Nucleus accumbens (tissue), 56 donors: ENCODE results near the gene SFXN4.
"Not testable (repeated sequence)": the region's sequence is repeated elsewhere in the genome, so short reads cannot be mapped to it uniquely, and the experiment has no call there.

Experiments
- DNase-seq, 56 donors: peaks; one replicate each; lab custom pipeline; 2025; lab: John Stamatoyannopoulos, UW

Gene SFXN4

DNA sequence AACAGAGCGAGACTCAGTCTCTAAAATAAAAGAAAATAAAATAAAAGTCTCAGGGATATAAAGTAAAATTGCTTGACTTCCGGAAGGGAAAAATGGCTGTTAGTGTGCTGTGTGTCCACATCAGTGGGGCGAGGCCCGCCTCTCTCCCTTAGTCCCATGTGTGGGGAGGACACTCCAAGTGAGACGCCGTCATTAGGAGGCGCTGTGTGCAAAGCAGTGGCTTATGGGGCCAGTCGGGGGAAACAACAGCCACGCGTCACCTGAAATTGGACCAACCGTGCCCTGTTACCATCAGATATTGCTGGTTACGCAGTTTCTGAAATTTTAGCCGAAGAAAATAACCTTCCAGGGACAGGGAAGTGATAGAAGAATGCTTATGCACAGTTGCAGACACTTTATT lies 15.8 kb downstream of the SFXN4 start:
- no peak for DNase-seq

DNA sequence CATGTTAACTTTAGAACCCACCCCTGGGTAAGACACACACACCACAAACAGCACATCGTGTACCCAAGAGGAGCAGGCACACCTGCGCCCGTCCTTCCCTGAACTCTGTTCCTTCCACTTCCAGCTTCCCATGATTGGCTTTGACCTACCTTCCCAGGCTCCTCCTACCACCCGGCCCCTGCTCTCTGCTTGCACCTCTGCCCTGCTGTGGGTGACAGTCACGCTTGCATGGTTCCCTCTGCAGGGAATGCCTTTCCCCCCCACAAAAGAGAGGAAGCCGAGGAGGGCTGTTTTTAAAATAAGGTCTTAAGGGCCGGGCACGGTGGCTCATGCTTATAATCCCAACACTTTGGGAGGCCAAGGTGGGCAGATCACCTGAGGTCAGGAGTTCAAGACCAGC lies 16.4 kb downstream of the SFXN4 start:
- DNase-seq = no peak

DNA sequence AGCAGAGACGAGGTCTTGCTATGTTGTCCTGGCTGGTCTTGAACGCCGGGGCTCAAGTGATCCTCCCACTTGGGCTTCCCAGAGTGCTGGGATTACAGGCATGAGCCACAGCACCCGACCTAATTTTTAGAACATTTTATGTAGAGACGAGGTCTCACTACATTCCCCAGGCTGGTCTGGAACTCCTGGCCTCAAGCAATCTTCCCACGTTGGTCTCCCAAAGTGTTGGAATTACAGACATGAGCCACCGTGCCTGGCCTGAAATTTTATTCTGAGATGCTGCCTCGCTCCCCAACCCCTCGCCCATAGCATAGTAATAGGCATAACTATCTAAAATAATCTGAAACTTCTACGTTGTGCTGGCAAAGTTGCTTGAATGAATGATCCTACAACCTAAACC lies 21.9 kb downstream of the SFXN4 start:
- no peak for DNase-seq

DNA sequence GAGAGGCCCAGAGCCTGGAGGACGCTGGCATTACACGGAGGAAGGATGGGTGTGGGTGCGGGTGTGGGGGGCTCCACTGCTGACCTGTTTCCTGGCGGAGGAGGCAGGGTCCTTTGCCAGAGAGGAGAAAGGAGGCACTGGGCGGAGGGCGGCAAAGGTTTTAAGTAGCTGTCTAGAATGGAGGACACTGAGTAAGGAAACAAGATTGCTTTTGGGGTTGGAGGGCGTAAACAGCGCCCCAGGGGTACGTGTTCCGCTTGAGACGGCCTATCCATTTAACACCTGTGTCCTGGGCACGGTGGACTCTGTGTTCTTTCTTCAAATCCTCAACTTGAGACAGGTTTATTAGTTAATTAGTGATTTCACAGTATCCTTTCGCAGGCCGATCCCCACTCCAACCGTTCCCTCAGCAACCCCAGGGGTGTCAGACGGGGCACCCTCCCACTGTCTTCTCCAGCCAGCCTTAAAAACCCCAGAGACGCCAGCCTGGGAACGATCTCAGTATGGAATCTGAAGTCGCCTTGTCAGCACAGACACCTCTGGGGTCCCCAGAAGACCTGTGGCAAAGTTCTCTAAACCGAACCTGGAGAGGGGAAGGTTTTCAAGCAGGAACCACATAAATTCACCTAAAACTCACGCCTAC lies 24.8 kb downstream of the SFXN4 start:
- DNase-seq = no peak

DNA sequence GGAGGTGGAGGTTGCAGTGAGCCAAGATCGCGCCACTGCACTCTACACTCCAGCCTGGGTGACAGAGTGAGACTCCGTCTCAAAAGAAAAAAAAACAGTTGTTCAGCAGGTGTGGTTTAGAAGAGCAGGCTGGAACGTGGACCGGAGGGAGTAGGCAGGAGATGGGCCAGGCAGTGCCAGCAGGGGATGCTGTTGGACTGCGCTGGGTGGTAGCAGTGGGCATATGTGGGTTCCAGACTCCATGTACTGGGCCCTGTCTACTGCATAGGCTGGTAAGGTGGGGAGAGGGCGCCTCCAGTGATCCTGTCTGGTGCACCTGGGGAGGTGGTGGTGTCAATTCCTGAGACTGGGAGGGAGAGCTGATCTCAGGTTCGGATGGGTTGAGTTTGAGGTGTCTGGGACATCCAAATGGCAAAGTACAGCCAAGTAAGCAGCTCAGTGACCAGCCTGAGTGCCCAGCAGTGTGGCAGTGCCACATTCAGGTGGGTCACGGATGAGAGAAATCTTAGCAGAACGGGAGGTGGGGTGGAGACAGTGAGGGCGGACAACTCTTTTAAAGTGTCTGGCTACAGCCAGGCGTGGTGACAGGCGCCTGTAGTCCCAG lies 25.9 kb downstream of the SFXN4 start:
- peak in 8 of 56 donors; percentile 5 to 28 (median 11) for DNase-seq

DNA sequence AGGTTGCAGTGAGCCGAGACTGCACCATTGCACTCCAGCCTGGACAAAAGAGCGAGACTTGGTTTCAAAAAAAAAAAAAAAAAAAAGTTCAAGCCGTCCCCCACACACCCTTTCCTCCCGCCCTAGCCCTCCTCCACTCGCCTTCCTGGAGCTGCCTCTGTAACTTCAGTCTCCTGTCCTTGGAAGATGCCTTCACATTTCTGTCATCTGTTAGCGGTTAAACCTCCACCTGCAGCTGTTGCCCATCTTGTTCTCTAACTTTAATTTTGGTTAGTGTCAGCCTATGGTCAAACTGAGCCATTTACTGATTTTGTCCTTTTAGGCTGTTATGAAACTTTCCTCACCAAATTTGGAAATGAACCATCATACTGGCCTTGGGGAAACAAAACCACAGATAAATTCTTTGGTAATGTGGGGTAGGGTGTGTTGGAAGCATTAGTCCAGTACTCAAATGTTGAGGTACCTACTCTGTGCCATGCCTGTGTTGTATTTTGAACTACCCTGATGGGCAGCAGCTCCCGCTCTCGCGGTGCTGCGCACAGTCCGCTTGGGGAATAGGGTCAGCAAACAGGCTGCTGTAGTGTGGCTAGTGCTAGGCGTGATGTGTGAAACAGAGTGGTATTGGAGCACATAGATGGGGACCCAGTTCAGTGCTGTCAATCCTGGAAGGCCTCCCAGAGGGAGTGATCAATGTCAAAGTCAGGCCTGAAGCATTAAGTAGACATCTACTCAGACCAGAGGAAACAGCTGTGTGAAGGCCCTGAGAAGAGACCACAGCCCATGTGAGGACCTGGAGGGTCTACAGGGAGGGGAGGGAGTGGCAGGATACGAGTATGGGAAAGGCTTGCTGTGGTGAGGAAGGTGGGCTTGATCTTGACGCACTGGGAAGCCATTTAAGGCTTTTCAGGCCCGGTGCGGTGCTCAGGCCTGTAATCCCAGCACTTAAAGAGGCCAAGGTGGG lies 26.9 kb downstream of the SFXN4 start:
- no peak for DNase-seq

DNA sequence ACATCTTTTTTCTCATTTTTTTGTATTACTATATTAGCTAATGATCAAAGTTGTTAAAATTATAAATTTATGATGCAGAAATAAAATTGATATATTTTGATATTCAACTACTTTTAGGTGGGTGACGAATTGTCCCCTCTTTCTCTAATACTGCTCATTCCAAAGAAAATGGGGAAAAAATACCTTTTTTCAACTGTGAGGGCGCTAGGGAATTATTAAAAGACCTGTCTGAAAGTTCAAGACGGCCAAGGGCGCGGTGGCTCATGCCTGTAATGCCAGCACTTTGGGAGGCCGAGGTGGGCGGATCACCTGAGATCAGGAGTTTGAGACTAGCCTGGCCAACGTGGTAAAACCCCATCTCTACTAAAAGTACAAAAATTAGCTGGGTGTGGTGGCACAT lies 27.6 kb downstream of the SFXN4 start:
- DNase-seq = not testable (repeated sequence)

DNA sequence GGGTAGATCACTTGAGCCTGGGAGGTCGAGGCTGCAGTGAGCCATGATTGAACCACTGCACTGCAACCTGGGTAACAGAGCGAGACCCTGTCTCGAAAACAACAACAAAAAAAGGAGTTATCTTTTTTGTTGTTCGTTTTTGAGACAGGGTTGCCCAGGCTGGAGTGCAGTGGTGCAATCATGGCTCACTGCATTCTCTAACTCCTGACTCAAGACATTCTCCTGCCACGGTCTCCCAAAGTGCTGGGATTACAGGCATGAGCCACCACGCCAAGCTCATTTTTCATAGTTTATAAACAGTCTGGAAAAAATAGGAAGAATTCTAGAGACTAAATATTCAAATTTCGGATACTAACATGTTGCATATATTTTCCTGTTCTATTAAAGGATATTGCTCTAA lies 29.4 kb downstream of the SFXN4 start:
- no peak for DNase-seq

DNA sequence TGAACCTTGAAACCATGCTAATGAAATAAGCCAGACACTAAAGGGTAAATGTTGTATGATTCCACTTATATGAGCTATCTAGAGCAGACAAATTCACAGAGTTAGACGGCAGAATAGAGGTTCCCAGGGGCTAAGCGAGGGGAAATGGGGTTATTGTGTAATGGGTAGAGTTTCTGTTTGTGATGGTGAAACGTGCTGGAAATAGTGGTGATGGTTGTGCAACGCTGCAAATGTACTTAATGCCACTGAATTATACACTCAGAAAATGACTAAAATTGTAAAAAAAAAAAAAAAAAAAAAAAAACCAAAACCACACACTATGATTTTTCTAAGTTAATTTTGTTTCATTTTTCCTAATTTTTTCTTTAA lies 30.0 kb downstream of the SFXN4 start:
- DNase-seq = no peak

DNA sequence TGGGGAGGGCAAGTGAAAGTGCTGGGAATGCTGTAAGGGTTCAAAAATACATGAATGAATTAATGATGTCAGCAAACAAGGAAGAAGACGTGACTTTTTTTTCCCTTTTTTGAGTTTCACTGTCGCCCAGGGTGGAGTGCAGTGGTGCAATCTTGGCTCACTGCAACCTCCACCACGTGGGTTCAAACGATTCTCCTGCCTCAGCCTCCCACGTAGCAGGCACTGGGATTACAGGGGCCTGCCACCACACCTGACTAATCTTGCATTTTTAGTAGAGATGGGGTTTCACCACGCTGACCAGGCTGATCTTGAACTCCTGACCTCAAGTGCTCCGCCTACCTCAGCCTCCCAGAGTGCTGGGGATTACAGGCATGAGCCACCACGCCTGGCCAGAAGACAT lies 31.6 kb downstream of the SFXN4 start:
- no peak for DNase-seq

DNA sequence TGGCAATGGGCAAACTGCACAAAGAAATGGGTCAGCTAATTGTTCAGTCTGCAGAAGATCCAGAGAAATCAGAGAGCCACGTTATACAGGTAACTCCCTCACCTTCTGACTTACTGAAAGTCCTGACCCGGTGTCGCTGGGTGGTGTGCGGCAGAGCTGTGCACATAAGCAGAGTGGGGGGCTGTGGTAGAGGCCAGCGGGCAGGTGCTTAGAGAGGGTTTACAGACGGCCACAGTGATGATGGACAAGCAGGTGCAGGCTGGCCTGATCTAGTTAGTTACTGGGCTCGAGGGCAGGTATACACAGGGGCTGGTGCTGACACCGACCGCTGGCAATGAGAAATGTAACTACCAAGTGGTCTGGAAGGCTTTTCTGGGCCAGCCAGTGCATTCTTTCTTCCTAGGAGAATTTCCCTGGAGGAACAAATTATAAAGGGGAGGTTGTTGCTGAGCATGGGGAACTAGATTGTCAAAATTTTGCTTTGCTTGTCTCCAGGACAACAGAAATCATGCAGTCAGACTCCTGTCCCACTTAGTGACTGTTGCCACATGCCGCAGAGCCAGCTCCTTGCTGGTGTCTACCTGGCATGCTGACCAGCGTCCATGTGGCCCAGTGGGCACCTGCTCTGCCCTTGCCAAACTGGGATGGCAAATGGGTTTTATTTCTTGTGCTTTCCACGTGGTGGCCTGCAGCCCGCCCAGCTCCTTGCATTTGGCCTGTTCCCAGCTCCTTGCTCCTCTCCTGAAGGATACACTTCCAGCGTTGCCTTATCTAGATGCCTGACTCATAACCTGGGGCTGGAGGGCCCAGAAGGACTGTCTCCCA lies 32.8 kb downstream of the SFXN4 start:
- peak in 25 of 56 donors; percentile 6 to 48 (median 26) for DNase-seq

DNA sequence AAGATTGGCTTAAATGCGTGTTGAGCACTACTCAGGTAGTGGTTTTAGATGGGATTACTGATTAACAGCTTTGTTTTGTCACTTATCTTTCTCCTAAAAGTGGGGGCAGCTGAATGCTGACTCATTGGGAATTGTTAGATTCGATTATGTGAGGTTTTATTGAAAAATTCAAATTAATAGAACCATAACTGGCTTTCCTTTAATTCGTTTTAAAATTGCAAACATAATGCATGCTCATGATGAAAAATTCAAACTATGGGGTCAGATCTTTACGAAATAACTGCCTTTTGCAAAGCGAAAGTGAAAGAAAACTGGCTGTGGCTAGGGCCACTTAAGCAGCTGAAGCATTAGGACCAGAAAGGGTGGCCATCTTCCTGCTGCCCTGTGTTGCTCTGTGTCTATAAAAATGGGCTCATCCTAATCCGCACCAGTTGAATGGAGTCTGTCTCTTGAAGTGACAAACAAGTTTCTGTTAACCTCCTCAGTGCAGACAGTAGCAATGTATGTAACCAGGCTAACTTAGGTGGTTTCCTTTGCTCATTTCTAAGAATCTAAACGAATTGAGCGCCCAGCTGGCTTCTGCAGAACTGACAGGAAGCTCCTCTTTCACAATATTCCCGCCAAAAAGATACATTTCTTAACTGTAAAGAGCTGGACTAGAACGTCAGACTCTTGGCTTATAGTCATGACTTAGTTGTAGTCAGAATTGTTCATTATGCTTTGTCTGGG lies 33.8 kb downstream of the SFXN4 start:
- peak in 2 of 56 donors; percentile 9 for DNase-seq

DNA sequence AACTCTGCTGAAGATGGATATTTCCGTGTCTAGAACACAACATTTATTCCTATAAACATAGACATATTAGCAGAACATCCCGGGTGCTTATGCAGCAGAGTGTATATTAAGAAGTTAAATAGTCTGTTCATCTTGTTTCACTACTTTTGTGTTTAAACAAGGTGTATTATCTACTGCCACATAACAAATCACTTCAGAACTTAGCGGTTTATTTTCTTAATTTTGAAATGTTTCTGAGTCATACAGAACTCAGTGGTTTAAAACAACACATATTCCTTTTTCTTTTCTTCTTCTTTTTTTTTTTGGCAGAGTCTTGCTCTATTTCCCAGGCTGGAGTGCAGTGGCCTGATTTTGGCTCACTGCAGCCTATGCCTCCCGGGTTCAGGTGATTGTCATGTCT lies 35.8 kb downstream of the SFXN4 start:
- no peak for DNase-seq

DNA sequence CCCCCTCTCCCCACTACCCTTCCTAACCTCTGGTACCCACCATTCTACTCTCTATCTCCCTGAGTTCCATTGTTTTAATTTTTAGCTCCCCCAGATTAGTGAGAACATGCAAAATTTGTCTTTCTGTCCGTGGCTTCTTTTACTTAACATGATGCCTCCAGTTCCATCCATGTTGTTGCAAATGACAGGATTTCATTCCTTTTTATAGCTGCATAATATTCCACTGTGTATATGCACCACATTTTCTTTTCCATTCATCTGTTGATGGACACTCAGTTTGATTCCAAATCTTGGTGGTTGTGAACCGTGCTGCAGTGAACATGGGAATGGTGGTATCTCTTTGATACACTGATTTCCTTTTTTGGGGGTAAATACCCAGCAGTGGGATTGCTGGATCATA lies 39.6 kb downstream of the SFXN4 start:
- no peak for DNase-seq

DNA sequence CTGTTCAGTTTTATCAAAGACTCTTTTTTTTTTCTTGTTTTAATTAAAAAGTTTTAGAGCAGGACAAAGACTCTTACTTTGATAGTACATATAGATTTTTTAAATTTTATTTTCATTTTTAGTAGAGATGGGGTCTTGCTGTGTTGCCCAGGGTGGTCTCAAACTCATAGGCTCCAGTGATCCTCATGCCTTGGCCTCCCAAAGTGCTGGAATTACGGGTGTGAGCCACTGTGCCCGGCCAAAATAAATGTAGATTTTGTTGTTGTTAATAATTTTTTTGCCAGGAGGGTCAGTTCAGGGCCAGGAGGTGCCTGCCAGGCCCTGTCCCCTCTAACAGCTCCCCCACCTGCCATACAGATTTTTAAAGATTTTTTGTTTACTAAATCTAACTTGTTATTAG lies 44.6 kb downstream of the SFXN4 start:
- no peak for DNase-seq

DNA sequence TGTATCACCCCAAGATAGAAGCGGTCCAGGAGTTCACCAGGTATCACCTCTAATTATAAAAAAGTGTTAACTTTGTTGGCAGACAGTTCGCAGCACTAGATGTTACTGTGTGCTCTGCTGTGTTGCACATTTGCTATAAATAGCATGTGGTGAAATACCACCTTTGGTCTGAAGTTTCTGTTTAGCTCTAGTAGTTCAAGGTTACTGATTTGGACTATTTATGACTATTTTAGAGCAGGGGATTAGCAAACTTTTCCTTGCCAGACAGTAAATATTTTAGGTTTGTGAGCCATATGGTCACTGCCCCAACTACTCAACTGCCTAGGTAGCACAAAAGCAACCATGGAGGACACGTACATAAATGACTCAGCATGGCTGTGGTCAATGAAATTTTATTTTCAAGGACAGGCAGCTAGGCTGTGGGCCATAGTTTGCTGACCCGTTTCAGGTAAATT lies 45.1 kb downstream of the SFXN4 start:
- no peak for DNase-seq

DNA sequence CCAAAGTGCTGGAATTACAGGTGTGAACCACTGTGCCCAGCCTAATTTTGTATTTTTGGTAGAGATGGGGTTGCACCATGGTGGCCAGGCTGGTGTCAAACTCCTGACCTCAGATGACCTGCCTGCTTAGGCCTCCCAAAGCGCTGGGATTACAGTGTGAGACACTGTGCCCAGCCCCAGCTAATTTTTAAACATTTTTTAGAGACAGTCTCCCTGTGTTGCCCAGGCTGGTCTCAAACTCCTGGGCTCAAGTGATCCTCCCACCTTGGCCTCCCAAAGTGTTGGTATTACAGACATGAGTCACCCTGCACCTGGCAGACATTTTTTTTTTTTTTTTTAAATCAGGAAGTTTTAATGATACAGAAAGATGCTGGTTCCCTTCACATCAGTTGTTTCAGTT lies 46.1 kb downstream of the SFXN4 start:
- DNase-seq = no peak

DNA sequence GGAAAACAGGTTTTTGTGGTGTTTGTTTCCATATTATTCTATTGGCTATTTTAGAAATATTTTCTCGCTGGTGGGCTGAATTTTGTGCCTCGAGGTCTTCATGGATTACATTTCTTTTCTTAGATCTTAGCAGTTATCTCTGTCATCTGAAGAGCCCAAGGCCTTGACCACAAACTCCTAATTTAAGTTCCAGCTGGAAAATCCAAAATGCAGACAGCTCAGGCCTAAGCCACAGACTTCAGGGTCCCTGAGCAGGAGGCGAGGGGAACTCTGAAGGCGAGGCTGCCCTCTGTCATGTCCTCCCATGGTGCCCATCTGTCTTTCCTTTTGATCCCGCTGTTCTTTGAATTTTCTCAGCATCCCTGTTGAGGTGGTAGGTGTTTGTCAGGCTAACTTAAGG lies 47.3 kb downstream of the SFXN4 start:
- DNase-seq = no peak

DNA sequence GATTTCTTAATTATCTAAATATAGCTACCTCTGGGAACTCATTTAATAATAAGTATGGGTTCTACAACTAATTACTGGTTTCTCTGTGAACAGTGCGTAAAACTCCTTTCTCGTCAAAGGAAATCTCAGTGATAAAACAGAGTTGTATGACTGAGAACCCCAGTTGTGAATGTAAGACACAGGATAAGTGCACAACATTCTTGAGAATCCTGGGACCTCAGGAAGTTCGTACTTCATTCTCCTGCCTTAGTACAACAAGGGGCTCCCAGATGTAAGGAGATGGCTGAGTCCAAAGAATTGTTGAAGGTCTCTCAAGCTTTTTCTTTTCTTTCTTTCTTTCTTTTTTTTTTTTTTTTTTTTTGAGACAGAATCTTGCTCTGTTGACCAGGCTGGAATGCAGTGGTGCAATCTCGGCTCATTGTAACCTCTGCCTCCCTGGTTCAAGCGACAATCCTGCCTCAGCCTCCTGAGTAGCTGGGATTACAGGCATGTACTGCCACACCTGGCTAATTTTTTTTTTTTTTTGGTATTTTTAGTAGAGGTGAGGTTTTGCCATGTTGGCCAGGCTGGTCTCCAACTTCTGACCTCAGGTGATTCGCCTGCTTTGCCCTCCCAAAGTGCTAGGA lies 49.1 kb downstream of the SFXN4 start:
- DNase-seq = no peak

DNA sequence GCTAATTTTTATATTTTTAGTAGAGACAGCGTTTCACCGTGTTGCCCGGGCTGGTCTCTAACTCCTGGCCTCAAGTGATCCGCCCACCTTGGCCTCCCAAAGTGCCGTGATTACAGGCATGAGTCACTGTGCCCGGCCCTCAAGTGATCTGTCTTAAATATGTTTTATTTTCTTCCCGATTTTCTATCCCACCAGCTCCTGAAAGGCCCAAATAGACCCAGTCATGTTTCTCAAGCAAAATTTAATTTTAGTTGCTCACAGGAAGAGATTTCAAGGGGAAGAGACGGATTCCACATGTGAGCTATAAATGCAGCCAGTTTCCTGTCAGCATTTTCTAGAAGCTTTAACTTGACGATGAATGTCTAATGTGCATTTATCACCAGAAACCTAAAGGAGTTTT lies 49.6 kb downstream of the SFXN4 start:
- no peak for DNase-seq
